ENCODE results near the gene ITIH2.
"Not testable (repeated sequence)": the region's sequence is repeated elsewhere in the genome, so short reads cannot be mapped to it uniquely, and the experiment has no call there.

Gene ITIH2

DNA sequence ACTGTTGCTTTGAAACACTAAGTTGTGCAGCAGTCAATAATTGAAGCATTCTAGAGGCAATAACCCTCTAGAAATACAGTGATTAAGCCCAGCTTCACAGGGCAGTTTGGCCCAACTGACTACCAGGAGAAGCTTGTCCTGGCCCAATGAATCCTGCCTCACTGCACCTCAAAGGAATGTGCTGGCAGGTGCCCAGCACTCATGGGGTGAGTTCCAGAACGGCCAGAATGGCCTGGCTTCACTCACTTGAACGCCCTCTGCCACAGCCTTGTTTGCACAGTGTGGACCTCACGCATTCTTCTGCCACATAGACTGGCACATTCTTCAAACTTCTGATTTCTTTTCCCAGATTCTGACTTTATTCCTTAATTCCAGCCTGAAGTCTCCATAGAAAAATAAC, 6.6 kb upstream of the ITIH2 start:
- no peak for DNase-seq

DNA sequence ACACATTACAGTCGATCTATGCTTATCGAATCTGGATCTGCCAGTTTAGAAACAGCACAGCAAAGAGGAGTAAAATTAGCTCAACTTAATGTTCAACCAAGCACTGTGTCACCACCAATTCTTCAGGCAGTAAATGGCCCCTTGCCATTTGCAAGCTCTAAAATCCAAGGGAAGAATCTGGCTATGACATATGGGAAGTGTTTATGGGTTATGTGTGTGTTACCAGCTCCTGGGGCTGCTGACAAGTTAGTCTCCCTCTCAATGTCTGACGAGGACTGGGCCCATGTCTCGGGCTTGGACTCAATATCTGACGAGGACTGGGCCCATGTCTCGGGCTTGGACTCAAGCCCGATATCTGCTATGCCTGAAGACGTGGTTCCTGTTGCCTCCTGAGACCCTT, 5.7 kb upstream of the ITIH2 start:
- no peak for DNase-seq

DNA sequence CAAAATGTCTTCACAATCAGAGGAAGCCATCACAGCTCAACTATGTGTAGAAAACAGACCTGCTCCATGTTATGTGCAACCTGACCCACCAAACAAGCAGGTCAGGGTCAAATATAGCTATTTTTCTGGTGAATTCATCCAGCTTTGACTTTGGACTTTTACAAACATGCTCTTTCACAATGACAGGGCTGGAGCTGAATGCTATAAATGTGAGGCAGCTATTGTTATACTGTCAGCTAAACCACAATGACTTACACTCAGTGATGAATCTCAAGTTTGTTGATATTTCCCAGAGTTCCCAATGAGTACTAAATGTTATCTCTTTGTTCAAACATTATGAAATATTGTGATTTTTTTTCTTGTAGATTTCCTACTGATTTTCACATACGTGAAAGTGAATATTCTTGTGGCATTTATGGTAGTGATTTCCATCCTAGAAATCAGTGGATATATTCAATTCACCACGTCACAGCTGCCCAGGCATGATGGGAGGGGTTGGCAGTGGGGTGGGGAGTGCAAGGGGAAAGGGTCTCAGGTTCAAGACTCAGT, 2.5 kb upstream of the ITIH2 start:
- no peak for DNase-seq

DNA sequence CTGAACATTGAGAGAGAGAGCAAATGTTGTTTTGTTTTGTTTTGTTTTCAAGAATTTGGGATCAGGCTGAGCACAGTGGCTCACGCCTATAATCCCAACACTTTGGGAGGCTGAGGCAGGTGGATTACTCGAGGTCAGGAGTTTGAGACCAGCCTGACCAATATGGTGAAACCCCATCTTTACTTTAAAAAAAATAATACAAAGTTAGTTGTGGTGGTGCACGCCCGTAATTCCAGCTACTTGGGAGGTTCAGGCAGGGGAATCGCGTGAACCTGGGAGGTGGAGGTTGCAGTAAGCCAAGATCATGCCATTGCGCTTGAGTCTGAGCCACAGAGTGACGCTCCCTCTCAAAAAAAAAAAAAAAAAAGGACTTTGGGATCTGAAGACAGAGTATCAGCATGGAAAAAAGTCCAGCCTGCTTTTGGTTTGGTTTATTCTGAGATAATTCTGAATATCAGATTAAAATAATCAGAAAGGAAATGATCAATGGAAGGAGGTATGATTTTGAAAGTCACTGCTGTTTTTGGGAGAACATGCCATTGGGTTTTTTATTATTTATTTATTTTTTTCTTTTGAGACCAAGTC, 1.9 kb upstream of the ITIH2 start:
- DNase-seq: no peak

DNA sequence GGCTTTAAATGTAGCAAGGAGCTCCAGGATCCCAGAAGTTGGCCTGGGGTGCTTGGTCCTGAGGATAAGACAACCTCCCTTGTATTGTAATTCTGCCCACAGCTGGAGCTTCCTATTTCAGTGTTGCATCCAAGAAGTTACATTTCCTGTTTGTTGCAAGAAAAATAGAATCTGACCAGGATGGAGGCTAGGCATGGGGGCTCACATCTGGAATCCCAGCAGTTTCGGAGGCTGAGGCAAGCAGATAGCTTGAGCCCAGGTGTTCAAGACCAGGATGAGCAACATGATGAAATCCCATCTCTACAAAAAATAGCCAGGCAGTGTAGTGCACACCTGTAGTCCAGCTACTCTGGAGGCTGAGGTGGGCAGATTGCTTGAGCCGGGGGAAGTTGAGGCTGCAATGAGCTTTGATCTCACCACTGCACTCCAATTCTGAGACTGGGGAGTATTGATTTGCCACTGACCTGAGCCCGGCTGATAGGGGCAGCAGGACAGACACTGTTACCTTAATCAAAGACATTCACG, 766 bp upstream of the ITIH2 start:
- DNase-seq: no peak

DNA sequence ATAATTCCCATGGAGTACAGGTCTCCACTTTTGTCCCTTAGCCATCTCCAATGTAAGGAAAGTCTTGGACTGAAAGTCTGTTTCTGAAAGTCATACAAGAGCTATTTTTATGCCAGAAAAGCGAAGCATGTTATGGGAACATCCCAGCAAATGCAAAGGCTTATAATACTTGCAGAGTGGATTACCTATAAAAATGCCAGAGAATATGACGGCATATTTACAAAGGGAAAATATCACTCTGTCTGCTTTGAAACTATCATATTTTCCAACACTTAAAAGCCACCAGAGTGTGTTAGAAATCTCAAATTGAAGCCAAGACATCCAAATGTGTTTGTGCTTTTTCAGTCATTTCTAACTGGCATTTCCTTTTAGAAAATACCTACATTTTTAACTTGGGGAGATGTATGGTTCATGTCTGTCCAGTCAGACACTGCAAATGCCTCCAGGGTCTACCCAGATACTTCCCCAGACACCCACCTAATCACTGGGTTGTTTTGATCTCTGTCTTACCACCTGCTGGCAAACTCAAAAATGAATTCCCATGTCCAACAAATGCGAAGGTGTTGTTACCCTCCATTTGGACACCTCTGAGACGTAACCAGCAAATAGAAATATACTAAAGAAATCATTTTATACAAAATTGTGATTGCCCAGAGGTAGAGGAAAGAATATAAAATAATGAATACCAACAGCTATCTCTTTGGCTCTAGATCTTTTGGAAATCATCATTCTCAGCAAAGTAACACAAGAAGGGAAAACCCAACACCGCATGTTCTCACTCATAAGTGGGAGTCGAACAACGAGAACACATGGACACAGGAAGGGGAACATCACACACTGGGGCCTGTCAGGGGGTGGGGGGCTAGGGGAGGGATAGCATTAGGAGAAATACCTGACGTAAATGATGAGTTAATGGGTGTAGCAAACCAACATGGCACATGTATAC, 1.2 kb downstream of the ITIH2 start:
- no peak for DNase-seq

DNA sequence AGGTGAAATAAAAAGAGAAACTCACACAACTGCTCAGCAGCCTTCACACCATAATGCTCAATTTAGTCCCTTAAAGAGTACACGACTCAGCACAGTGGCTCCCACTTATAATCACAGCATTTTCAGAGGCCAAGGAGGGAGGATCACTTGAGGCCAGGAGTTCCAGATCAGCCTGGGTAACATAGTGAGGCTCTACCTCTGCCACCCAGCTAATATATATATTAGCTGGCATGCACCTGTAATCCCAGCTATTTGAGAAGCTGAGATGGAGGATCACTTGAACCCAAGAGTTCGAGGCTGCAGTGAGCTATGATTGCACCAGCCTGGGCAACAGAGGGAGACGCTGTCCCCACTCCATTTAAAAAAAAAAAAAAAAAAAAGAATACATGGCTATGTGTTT, 2.2 kb downstream of the ITIH2 start:
- no peak for DNase-seq

DNA sequence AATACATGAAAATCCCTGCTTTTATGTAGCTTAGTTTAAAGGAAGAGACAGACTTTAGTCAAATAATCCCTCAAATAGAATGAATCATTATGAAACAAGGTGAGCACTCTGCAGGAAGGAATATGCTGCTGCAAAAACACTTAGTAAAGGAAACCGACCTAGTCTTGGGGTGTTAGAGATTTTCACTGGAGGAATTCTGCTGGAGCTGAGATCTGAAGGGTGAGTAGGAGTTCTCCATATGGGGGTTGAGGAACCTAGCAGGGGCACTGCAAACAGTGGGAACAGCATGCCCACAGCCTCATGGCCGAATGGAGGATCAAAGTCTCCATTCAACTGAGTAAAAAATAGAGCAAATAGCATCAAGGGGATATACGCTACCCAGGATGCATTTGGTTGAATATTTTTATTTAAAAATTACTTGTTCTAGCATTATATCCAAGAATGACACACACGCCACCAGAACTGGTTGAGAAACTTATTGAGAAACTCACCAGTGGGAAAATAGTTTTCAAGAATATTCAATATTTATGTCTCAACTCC, 3.5 kb downstream of the ITIH2 start:
- no peak for DNase-seq

DNA sequence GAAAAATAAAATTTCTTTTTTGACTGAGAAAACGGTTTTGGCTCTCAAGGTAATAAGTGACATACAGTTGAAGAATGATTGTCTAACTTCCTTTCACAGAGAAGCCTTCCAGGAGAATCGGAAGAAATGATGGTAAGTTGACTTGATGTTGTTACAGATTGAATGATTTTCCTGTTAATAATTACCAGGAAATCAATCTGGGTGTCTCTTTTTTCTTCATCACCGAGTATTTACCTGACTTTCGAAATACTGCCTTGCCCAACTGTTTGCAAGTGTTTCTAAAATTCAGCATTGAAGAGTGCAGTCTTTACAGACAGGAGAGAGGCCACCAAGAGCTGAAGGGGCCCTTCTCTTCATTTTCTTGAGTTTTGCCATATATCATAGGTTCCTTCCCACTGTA, 4.0 kb downstream of the ITIH2 start:
- DNase-seq: no peak

DNA sequence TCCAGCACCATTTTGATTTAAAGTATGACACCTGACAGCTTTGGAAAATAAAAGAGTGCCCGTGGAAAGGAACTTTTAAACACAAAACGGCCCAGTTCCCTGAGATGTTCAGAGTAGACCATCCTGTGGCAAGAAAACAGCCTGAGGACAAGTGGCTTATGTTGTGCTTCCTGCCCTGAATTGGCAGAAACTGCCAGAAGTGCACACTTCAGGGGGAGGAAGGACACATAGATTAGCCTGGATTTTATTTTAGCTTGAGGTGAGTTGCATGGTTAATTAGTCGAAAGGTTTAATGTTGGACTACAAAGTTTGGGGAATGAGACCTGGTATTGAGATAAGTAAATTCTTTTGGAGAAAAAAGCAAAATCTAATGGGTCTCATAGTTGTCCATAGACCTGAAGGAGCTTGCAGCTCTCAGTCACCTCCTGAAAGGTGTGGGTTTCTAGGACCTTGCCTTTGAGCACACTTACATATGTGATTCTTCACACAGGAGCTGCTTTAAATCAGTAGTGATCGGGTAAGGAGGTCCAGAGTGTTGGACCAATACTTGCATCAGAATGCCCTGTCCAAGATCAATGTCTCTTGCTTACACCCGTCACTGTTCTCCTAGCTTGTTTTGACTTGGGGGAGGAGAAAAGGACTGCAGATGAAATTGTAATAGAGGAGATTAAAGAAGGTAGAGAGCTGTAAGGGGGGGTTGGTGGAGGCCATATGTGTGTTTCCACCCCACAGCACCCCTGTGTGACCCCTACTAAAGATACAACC, 4.9 kb downstream of the ITIH2 start:
- no peak for DNase-seq

DNA sequence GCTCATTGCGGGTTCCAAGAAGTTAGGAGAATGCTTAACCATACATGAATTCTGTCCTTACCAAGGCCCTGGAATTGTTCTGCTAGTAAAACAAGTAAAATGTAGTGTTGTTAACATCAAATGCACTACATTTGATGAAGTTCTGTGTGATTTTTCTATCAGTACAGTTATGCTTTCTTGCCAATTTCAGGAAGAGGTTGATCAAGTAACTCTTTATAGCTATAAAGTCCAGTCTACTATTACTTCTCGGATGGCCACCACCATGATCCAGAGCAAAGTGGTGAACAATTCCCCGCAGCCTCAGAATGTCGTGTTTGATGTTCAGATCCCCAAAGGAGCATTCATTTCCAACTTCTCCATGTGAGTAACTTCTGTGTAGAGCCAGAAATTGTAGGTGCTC, 5.7 kb downstream of the ITIH2 start:
- DNase-seq: no peak

DNA sequence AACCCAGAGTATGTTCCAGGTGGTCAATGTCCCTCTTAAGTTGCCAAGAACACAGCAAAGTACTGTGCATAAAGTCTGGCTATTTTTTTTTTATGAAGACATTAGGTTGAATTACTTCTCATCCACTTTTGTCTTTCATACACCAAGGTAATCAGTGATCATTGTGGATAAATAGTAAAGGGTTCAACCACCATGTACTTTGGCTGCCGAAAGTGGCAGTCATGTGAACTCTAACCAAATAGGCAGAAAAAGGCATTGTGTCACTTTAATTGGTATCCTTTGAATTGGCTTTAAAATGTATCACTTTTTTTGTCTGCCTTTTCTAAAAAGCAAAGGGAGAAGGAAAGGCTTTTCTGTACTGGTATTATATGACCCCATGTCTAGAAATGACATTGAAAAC, 7.3 kb downstream of the ITIH2 start:
- DNase-seq: no peak

DNA sequence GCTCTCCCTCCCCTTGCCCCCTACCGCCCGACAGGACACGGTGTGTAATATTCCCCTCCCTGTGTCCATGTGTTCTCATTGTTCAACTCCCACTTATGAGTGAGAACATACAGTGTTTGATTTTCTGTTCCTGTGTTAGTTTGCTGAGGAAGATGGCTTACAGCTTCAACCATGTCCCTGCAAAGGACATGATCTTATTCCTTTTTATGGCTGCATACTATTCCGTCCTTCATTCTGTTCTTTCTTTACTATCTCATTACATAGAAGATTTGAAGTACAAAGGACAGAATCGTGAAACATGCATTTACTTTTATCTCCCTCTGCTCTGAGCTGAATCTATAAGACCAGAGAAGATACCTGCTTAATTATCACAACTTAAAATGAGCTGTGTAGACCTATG, 8.0 kb downstream of the ITIH2 start:
- DNase-seq: not testable (repeated sequence)

DNA sequence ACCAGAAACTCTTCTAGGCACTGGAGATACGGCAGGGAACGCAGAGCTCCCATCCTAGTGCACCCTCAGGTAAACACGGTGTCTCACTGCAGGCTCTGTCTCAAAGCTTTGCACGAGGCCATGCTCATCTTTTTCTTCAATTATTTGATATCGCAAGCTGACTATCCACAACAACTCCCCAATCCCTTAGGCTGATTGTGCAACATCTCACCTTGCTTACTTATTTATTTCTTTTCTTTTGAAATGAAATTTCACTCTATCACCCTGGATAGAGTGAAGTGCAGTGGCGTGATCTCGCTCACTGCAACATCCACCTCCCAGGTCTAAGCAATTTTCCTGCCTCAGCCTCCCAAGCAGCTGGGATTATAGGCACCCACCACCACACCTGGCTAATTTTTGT, 12.4 kb downstream of the ITIH2 start:
- no peak for DNase-seq

DNA sequence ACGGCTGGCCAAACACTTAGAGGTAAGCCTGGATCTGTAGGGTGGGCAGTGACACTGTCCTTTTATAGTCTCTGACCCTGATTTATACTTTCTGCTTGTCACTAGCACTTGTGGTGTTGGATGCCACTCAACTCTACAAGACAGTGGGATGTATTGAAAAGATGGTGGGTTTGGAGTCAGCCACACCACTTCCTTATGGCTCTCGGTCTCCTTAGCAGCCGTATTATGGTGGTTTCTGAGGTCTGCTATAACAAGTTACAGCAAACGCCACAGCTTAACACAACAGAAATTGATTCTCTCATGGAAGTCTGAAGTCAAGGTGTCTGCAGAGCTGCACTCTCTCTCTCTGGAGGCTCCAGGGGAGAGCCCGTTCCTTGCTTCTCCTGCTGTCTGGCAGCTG, 14.7 kb downstream of the ITIH2 start:
- DNase-seq: no peak

DNA sequence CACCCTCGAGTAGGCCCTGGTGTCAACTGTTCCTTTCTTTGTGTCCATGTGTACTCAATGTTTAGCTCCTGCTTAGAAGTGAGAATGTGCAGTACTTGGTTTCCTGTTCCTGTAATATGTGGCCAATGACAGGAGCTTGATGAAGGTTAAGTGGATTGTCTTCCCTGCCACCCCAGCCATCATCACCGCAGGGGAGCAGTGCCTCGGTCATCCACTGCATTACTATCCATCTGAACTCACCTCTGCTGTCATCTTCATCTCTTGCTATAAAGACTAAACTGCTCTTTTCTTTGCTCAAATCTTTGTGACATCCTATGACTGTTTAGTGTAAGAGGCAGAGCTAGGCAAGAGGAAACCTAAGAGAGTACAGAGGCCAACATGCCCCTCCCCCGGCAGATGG, 15.6 kb downstream of the ITIH2 start:
- DNase-seq: no peak

DNA sequence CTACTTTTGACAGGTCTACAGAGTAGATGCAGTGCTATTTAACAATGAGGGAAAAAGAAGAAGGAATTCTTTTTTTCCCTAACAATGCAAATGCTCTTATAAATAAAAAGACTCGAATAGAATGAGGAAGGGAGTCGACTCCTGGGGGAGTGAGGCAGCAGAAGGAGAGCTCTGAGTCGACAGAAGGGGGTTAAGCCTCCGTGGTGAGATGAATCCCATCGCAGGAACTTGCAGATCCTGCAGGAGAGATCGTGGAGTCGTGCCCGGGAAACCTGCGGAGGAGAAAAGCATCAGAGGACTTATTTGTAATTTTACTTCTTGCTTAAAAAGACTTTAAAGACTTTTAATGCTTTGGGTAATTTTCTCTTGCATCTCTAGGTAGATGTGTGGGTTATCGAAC, 17.4 kb downstream of the ITIH2 start:
- no peak for DNase-seq

DNA sequence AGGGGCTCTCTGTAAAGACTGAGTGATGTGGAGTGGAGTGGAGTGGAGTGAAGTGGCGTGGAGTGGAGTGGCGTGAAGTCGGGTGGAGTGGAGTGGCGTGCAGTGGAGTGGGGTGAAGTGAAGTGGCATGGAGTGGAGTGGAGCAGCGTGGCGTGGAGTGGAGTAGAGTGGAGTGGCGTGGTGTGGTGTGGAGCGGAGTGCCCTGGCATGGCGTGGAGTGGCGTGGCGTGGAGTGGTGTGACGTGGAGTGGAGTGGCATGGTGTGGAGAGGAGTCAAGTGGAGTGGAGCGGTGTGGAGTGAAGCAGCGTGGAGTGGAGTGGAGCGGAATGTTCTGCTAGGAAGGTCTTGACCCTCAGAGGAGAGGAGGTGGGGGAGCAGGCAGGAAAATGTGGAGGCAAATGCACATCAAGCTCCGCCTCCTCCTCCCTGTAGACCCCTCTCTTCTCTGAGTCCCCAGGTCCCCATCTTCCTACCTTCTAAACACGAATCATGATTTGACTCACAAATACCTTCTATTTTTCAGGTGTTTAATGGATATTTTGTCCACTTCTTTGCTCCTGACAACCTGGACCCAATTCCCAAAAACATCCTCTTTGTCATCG, 19.9 kb downstream of the ITIH2 start:
- no peak for DNase-seq

DNA sequence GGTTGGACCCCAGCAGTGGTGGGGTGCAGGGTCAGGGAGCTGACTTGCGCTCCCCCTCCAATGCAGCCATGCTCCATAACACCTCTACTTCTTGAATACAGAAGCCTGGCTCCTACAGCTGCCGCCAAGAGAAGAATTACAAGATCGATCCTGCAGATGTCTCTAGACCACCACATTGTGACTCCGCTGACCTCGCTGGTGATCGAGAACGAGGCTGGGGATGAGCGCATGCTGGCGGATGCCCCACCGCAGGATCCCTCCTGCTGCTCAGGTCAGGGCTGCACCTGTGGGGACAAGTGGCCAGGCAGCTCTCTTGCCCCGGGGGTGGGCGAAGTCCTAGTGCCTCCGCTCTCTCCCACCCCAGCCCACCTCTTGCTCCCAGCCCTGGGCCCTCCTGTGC, 31.7 kb downstream of the ITIH2 start:
- DNase-seq: no peak

DNA sequence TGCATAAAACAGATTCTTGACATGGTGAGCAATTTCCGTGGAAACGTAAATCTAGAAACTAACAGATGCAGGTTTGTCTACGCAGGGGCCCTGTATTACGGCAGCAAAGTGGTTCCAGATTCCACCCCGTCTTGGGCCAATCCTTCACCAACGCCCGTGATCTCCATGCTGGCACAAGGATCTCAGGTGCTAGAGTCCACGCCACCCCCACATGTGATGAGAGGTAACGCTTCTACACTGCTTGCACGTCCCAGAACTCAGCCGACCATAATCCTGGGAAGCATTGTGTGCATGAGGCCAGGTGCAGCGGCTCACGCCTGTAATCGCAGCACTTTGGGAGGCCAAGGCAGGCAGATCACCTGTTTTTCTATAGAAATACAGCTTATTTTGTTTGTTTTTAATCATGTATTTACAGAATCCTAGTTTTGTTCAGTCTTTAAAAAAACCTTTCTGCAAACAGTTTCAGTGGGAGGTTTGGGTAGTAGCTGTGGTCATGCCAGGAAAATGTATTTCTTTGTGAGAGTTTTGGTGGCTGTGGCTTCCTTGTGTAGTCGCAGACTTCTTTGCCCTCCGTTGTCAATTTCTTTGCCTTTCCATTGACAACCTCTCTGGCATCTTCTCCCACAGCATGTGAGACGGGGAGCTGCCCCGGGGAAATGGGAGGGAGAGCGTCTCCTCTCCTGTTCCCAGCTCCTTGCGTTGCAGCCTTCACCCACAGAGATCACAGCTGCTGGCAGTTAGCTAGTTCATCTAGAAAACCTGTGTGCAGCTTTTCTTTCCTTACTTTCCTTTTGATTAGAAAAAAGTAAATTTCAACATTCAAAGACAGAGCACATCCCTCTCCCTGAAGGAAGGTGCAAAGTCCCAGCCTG, 35.7 kb downstream of the ITIH2 start:
- DNase-seq: peak; percentile 91

DNA sequence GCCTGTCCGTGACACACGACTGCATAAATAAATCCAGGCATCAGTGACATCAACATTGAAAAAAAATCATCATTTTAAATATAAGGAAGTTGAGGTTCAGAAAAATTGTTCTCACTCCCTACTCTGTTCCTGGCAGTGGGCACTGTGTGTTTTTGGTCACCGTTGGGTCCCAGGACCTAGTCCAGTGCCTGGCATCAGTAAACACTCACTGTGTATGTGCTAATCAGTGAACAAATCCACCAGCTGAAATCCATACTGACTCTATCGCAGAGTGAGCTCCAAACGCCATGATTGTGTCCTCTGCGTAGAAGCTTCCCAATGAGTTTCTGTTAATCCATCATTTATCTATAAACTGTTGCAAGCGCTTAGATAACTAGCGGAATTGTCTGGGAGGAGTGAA, 41.2 kb downstream of the ITIH2 start:
- no peak for DNase-seq

DNA sequence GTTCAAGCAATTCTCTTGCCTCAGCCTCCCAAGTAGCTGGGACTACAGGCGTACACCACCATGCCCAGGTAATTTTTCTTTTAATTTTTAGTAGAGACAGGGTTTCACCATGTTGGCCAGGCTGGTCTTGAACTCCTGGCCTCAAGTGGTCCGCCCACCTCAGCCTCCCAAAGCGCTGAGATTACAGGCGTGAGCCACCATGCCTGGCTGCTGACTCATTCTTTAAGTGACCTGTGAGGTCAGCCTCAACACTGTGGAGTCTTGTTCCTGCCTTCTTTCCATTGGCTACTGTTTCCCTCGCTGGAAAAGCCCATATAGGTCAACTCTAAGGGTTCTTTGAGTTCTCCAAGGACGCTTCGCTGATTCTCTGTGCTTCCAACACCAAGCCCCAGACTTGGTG, 45.5 kb downstream of the ITIH2 start:
- not testable (repeated sequence) for DNase-seq
